CD4-positive, alpha-beta memory T cell (primary cell): ENCODE results near the gene REPIN1. TPM values are rescaled to one million over a fixed set of nuclear protein-coding genes. Genes with fewer than 3 reads are reported as not detected.

Experiments
- CTCF ChIA-PET: fragments of 350-600 bp; sonication (Branson Sonifier 250); formaldehyde crosslinking; loops from one replicate; lab custom pipeline; 2021; ENCODE audit warnings: inconsistent platforms; ENCODE audit not compliant: partially characterized antibody; lab: Charles Lee
- POLR2A ChIA-PET: fragments of 350-600 bp; sonication (Branson Sonifier 250); formaldehyde crosslinking; loops from one replicate; lab custom pipeline; 2021; ENCODE audit not compliant: partially characterized antibody; lab: Charles Lee
- DNase-seq, 5 donors: peaks; one replicate each; pipeline versions ENCODE4 v3.0.0 to v3.0.0-alpha.2; 2020 to 2022; ENCODE audit warnings: mixed read lengths in 1 of 5
- H3K27ac ChIP-seq: one replicate; pipeline ENCODE4 v1.7.0; 2013; ENCODE audit warnings: low read depth, low read length
- H3K27me3 ChIP-seq: 2 replicates; pipeline ENCODE4 v1.7.0; 2013; ENCODE audit warnings: mild to moderate bottlenecking, low read length, moderate library complexity; ENCODE audit not compliant: insufficient read depth
- H3K36me3 ChIP-seq: 2 replicates; pipeline ENCODE4 v1.7.0; 2013; ENCODE audit warnings: mild to moderate bottlenecking, low read length, moderate library complexity; ENCODE audit not compliant: insufficient read depth
- H3K4me1 ChIP-seq: 2 replicates; pipeline ENCODE4 v1.7.0; 2013; ENCODE audit warnings: mild to moderate bottlenecking, low read length, moderate library complexity; ENCODE audit not compliant: insufficient read depth
- H3K4me3 ChIP-seq, 2 donors: one replicate each; pipeline ENCODE4 v1.7.0; 2013; ENCODE audit warnings: low read length in 2 of 2, mild to moderate bottlenecking in 1 of 2
- H3K9me3 ChIP-seq, 2 donors: one replicate each; pipeline ENCODE4 v1.7.0; 2013; ENCODE audit warnings: low read length in 2 of 2, control low read depth in 1 of 2; ENCODE audit not compliant: control insufficient read depth in 1 of 2
- H3K27ac Mint-ChIP-seq, 7 donors: one replicate each; pipeline ENCODE4 v1.8.0; 2020 to 2021; ENCODE audit warnings: mixed read lengths in 7 of 7, mild to moderate bottlenecking in 6 of 7, inconsistent platforms in 3 of 7, moderate library complexity in 3 of 7
- H3K27me3 Mint-ChIP-seq, 2 donors: one replicate each; pipeline ENCODE4 v1.8.0; 2020 to 2021; ENCODE audit warnings: mixed read lengths in 2 of 2
- H3K36me3 Mint-ChIP-seq, 2 donors: one replicate each; pipeline ENCODE4 v1.8.0; 2020 to 2021; ENCODE audit warnings: mixed read lengths in 2 of 2, inconsistent platforms in 1 of 2, mild to moderate bottlenecking in 1 of 2
- H3K4me1 Mint-ChIP-seq, 4 donors: one replicate each; pipeline ENCODE4 v1.8.0; 2020 to 2021; ENCODE audit warnings: mixed read lengths in 4 of 4, mild to moderate bottlenecking in 1 of 4
- H3K4me3 Mint-ChIP-seq, 8 donors: one replicate each; pipeline ENCODE4 v1.8.0; 2020 to 2021; ENCODE audit warnings: mixed read lengths in 8 of 8, mild to moderate bottlenecking in 7 of 8, moderate library complexity in 6 of 8, inconsistent platforms in 3 of 8
- H3K9me3 Mint-ChIP-seq, 8 donors: one replicate each; pipeline ENCODE4 v1.8.0; 2020 to 2021; ENCODE audit warnings: mixed read lengths in 8 of 8, mild to moderate bottlenecking in 5 of 8, inconsistent platforms in 3 of 8, moderate library complexity in 1 of 8
- intact Hi-C: fragments of 100-400 bp; cut with micrococcal nuclease; formaldehyde crosslinking; loops from one replicate; pipeline ENCODE4 v1.15.1; 2023
- polyA plus RNA-seq, 2 donors: library from polyadenylated mRNA; unstranded; fragments of 300-500 nt; fragmentation: Illumina TruSeq; gene quantifications; one replicate each; pipeline ENCODE4 v1.2.3, GENCODE V29; 2021
- total RNA-seq, 2 experiments: library from RNA; stranded (reverse); gene quantifications; one replicate each; pipeline ENCODE4 v1.2.3, GENCODE V29; 2021

REPIN1 gene
- total and polyA plus RNA-seq, 4 experiments from 2014 or later, result 29.4 to 78.5 (median 67.1) TPM

- ChIA-PET POLR2A (interaction anchor here (1.5 kb wide), 1 partner anchor 31 kb away, joined by 4 read pairs; the partner anchor contains the start of gene ZNF775), CTCF (interaction anchor here (0.7 to 1.2 kb wide), 2 partner anchors 8 to 9 kb away, joined by 3 to 6 read pairs; no protein-coding TSS in a partner anchor)
- H3K27me3 Mint-ChIP-seq, result no peaks in the 10 kb centered on the region
- DNase-seq, result no peak
- H3K27me3 ChIP-seq, result no peaks in the 10 kb centered on the region
- no peaks in the 10 kb centered on the region for H3K9me3 ChIP-seq
- no peaks in the 10 kb centered on the region for H3K9me3 Mint-ChIP-seq
- H3K36me3 Mint-ChIP-seq, result peaks cover 20 to 45% of the 10 kb centered on the region in 2 donors
- intact Hi-C loops, result no loop called here
- no peak overlapping the region for H3K4me3 Mint-ChIP-seq
- H3K4me1 Mint-ChIP-seq, result peaks cover 19 to 32% (median 26%) of the 10 kb centered on the region in 4 donors
- H3K4me1 ChIP-seq, result peaks cover 18% of the 10 kb centered on the region
- no peak overlapping the region for H3K27ac ChIP-seq
- no peak overlapping the region for H3K4me3 ChIP-seq
- peak overlapping the region; percentile 19 to 83 (median 74) for H3K27ac Mint-ChIP-seq
- peaks cover 11% of the 10 kb centered on the region for H3K36me3 ChIP-seq
Measured at GRCh38 chr7:150409300-150410030, 40.8 kb downstream of the REPIN1 start.

- H3K4me1 ChIP-seq, result peaks cover 16% of the 10 kb centered on the region
- ChIA-PET CTCF (interaction anchor here (0.8 to 1.2 kb wide), 2 partner anchors 8 to 17 kb away, joined by 3 to 6 read pairs; no protein-coding TSS in a partner anchor), POLR2A (interaction anchor here (1.5 kb wide), 1 partner anchor 32 kb away, joined by 4 read pairs; the partner anchor contains the start of gene ZNF775)
- peaks cover 11% of the 10 kb centered on the region for H3K36me3 ChIP-seq
- intact Hi-C loops, result no loop called here
- no peak overlapping the region for H3K4me3 Mint-ChIP-seq
- H3K4me3 ChIP-seq, result no peak overlapping the region
- H3K9me3 ChIP-seq, result no peaks in the 10 kb centered on the region
- no peaks in the 10 kb centered on the region for H3K9me3 Mint-ChIP-seq
- no peak for DNase-seq
- peaks cover 17 to 28% (median 23%) of the 10 kb centered on the region in 4 donors for H3K4me1 Mint-ChIP-seq
- H3K27ac Mint-ChIP-seq, result peak overlapping the region in 1 of 7 donors; percentile 30
- H3K36me3 Mint-ChIP-seq, result peaks cover 20 to 45% of the 10 kb centered on the region in 2 donors
- no peak overlapping the region for H3K27ac ChIP-seq
- H3K27me3 Mint-ChIP-seq, result no peaks in the 10 kb centered on the region
- no peaks in the 10 kb centered on the region for H3K27me3 ChIP-seq
Measured at GRCh38 chr7:150410131-150410530, 41.5 kb downstream of the REPIN1 start.

GRCh38 chr7:150410680-150411346 is 42.2 kb downstream of the REPIN1 start:
- no peak overlapping the region for H3K4me3 Mint-ChIP-seq

DNA sequence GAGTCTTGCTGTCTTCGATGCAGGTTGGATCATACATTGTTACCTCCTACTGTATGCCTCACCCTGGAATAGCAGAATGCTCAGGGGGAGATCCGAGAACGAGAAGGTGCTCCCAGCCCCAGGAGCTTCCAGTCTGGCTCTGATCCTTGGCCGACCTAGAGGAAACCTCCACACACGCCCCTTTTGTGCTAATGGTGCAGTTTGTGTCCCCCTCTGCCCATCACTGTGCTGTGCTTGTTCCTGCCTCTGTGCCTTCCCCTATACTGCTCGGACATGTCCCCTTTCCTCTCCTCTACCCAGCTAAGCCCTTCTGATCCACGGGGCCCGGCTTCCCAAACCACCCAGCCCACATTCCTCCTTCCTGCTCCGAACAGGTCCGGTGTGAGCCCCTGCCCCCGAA is 43.0 kb downstream of the REPIN1 start:
- POLR2A ChIA-PET, result no interaction called here
- CTCF ChIA-PET, result no interaction called here

More at GRCh38 chr7:150410680-150411346, 42.2 kb downstream of the REPIN1 start:
- POLR2A ChIA-PET, result no interaction called here
- CTCF ChIA-PET, result interaction anchor here (0.8 kb wide), 1 partner anchor 18 kb away, joined by 3 read pairs; no protein-coding TSS in a partner anchor
- Mint-ChIP-seq H3K27ac (peak overlapping the region in 2 of 7 donors; percentile 30 to 32), H3K36me3 (peaks cover 20 to 41% of the 10 kb centered on the region in 2 donors), H3K4me1 (peaks cover 17 to 22% (median 21%) of the 10 kb centered on the region in 4 donors), H3K9me3 (no peaks in the 10 kb centered on the region), H3K27me3 (no peaks in the 10 kb centered on the region)
- no peak overlapping the region for H3K4me3 ChIP-seq
- peaks cover 11% of the 10 kb centered on the region for H3K36me3 ChIP-seq
- intact Hi-C loops, result no loop called here
- peaks cover 16% of the 10 kb centered on the region for H3K4me1 ChIP-seq
- no peak overlapping the region for H3K27ac ChIP-seq
- DNase-seq, result no peak
- H3K9me3 ChIP-seq, result no peaks in the 10 kb centered on the region
- no peaks in the 10 kb centered on the region for H3K27me3 ChIP-seq

GRCh38 chr7:150412016-150412415 is 43.4 kb downstream of the REPIN1 start:
- ChIA-PET CTCF (no interaction called here), POLR2A (no interaction called here)
- Mint-ChIP-seq H3K27me3 (no peaks in the 10 kb centered on the region), H3K27ac (peak overlapping the region in 3 of 7 donors; percentile 47 to 74 (median 53)), H3K36me3 (peaks cover 18 to 33% of the 10 kb centered on the region in 2 donors), H3K4me1 (peaks cover 10 to 11% (median 10%) of the 10 kb centered on the region in 4 donors), H3K9me3 (no peaks in the 10 kb centered on the region), H3K4me3 (peak overlapping the region in 1 of 8 donors; percentile 27)
- no peak overlapping the region for H3K27ac ChIP-seq
- no peak for DNase-seq
- H3K4me3 ChIP-seq, result no peak overlapping the region
- H3K9me3 ChIP-seq, result no peaks in the 10 kb centered on the region
- intact Hi-C loops, result no loop called here
- peaks cover 11% of the 10 kb centered on the region for H3K36me3 ChIP-seq
- no peaks in the 10 kb centered on the region for H3K27me3 ChIP-seq
- H3K4me1 ChIP-seq, result peaks cover 6% of the 10 kb centered on the region

More for the DNA sequence above, 43.0 kb downstream of the REPIN1 start:
- Histone ChIP-seq H3K36me3 (peaks cover 11% of the 10 kb centered on the region), H3K27me3 (no peaks in the 10 kb centered on the region), H3K4me1 (peaks cover 10% of the 10 kb centered on the region), H3K9me3 (no peaks in the 10 kb centered on the region), H3K27ac (no peak overlapping the region), H3K4me3 (no peak overlapping the region)
- Mint-ChIP-seq H3K4me3 (peak overlapping the region in 1 of 8 donors; percentile 27), H3K27ac (peak overlapping the region in 5 of 7 donors; percentile 23 to 74 (median 48)), H3K4me1 (peaks cover 13 to 14% (median 13%) of the 10 kb centered on the region in 4 donors), H3K27me3 (no peaks in the 10 kb centered on the region), H3K9me3 (no peaks in the 10 kb centered on the region), H3K36me3 (peaks cover 20 to 36% of the 10 kb centered on the region in 2 donors)
- no peak for DNase-seq
- intact Hi-C loops, result no loop called here

- no peak overlapping the region for H3K4me3 ChIP-seq
- H3K27me3 ChIP-seq, result no peaks in the 10 kb centered on the region
- no peaks in the 10 kb centered on the region for H3K4me1 ChIP-seq
- Mint-ChIP-seq H3K4me1 (peaks cover 7 to 8% (median 8%) of the 10 kb centered on the region in 4 donors), H3K4me3 (no peak overlapping the region), H3K36me3 (peaks cover 16 to 31% of the 10 kb centered on the region in 2 donors), H3K27ac (peak overlapping the region in 1 of 7 donors; percentile 53), H3K9me3 (no peaks in the 10 kb centered on the region), H3K27me3 (no peaks in the 10 kb centered on the region)
- POLR2A ChIA-PET, result no interaction called here
- no peak overlapping the region for H3K27ac ChIP-seq
- CTCF ChIA-PET, result interaction anchor here (0.7 kb wide), 1 partner anchor 12 kb away, joined by 4 read pairs; no protein-coding TSS in a partner anchor
- H3K9me3 ChIP-seq, result no peaks in the 10 kb centered on the region
- H3K36me3 ChIP-seq, result peaks cover 11% of the 10 kb centered on the region
- intact Hi-C loops, result no loop called here
- no peak for DNase-seq
Measured at GRCh38 chr7:150412518-150413488, 44.2 kb downstream of the REPIN1 start.
